ENCODE results near the gene PIAS1. TPM values are rescaled to one million over a fixed set of nuclear protein-coding genes. Genes with fewer than 3 reads are reported as not detected.
A peak's percentile ranks its signal among the peaks of the same experiment; 100 is the strongest.

Gene PIAS1
- total and polyA plus RNA-seq, 2 donors (not counting 1 experiment from before 2014, with no cell fraction given): 28.8 to 87.3 TPM

GRCh38 chr15:68113273-68113672 lies 59.2 kb downstream of the PIAS1 start:
- ChIA-PET POLR2A (no interaction called here), CTCF (interaction anchor here (1.1 kb wide), 1 partner anchor 1022 kb away, joined by 4 read pairs; no protein-coding TSS in a partner anchor)
- Histone ChIP-seq H3K4me2 (replicated peaks; ENCODE audit: low read depth, low read length, poor library complexity, severe bottlenecking) (peak overlapping the region; percentile 50), H3K79me2 (ENCODE audit: control insufficient read depth, insufficient read depth, low read length) (peaks cover 96% of the 10 kb centered on the region), H4K20me1 (ENCODE audit: control insufficient read depth, insufficient read depth, low read length, poor library complexity, severe bottlenecking) (peaks cover 65% of the 10 kb centered on the region), H3K27ac (ENCODE audit: low read length in 2 of 2) (peak overlapping the region in 1 of 2 donors; percentile 47), H3K27me3 (replicated peaks in 1 of 4; ENCODE audit: control extremely low read depth in 1 of 4, control insufficient read depth in 3 of 4, insufficient read depth in 4 of 4, low read length in 3 of 4) (no peaks in the 10 kb centered on the region), H2AFZ (ENCODE audit: insufficient read depth, low read depth, low read length, poor library complexity, severe bottlenecking) (no peak overlapping the region), H3K9ac (ENCODE audit: low read length) (no peak overlapping the region), H3K9me3 (ENCODE audit: control extremely low read depth in 1 of 3, control insufficient read depth in 2 of 3, insufficient read depth in 1 of 3, low read length in 2 of 3) (no peaks in the 10 kb centered on the region), H3K36me3 (replicated peaks in 1 of 2; ENCODE audit: control extremely low read depth in 1 of 2, control insufficient read depth in 1 of 2, extremely low read depth in 1 of 2, insufficient read depth in 2 of 2, low read length in 1 of 2) (peaks cover 0 to 3% of the 10 kb centered on the region in 2 experiments), H3K4me3 (ENCODE audit: control extremely low read depth in 1 of 5, extremely low read depth in 1 of 5, insufficient read depth in 1 of 5, low read depth in 2 of 5, low read length in 4 of 5) (no peak overlapping the region), H3K4me1 (ENCODE audit: control insufficient read depth in 2 of 2, insufficient read depth in 2 of 2, low read length in 2 of 2) (peaks cover 0 to 37% of the 10 kb centered on the region in 2 donors)
- H3K4me1 Mint-ChIP-seq: peaks cover 71% of the 10 kb centered on the region
- H3K9me3 Mint-ChIP-seq (ENCODE audit: insufficient read depth): no peaks in the 10 kb centered on the region
- intact Hi-C loops (cut with micrococcal nuclease): no loop called here
- no peak for TF ChIP-seq EZH2 (IDR thresholded peaks at IDR 0.05; ENCODE audit: borderline replicate concordance, insufficient read depth, low read depth, low read length, poor library complexity, severe bottlenecking)
- no peak for TF ChIP-seq CTCF (IDR thresholded peaks at IDR 0.05)
- H3K27me3 Mint-ChIP-seq: no peaks in the 10 kb centered on the region
- peak overlapping the region; percentile 52 for H3K4me3 Mint-ChIP-seq
- no peak for DNase-seq
- no peak for ATAC-seq (ENCODE audit: low read depth)
- H3K27ac Mint-ChIP-seq: no peak overlapping the region

- H2AFZ ChIP-seq (ENCODE audit: insufficient read depth, low read depth, low read length, poor library complexity, severe bottlenecking): no peak overlapping the region
- Mint-ChIP-seq H3K4me3 (peak overlapping the region; percentile 52), H3K9me3 (ENCODE audit: insufficient read depth) (no peaks in the 10 kb centered on the region), H3K27ac (no peak overlapping the region), H3K27me3 (no peaks in the 10 kb centered on the region), H3K4me1 (peaks cover 71% of the 10 kb centered on the region)
- H3K36me3 ChIP-seq (replicated peaks in 1 of 2; ENCODE audit: control extremely low read depth in 1 of 2, control insufficient read depth in 1 of 2, extremely low read depth in 1 of 2, insufficient read depth in 2 of 2, low read length in 1 of 2): peaks cover 0 to 3% of the 10 kb centered on the region in 2 experiments
- ATAC-seq (ENCODE audit: low read depth): no peak
- H3K4me2 ChIP-seq (replicated peaks; ENCODE audit: low read depth, low read length, poor library complexity, severe bottlenecking): peak overlapping the region; percentile 50
- WGBS (ENCODE audit: insufficient coverage): no CpG with 5 or more reads among the region's 1 CpG
- intact Hi-C loops (cut with micrococcal nuclease): no loop called here
- ChIA-PET CTCF (interaction anchor here (1.1 kb wide), 1 partner anchor 1022 kb away, joined by 4 read pairs; no protein-coding TSS in a partner anchor), POLR2A (no interaction called here)
- H4K20me1 ChIP-seq (ENCODE audit: control insufficient read depth, insufficient read depth, low read length, poor library complexity, severe bottlenecking): peaks cover 60% of the 10 kb centered on the region
- H3K4me3 ChIP-seq (ENCODE audit: control extremely low read depth in 1 of 5, extremely low read depth in 1 of 5, insufficient read depth in 1 of 5, low read depth in 2 of 5, low read length in 4 of 5): no peak overlapping the region
- TF ChIP-seq CTCF (IDR thresholded peaks at IDR 0.05) (no peak), EZH2 (IDR thresholded peaks at IDR 0.05; ENCODE audit: borderline replicate concordance, insufficient read depth, low read depth, low read length, poor library complexity, severe bottlenecking) (no peak)
- peaks cover 0 to 37% of the 10 kb centered on the region in 2 donors for H3K4me1 ChIP-seq (ENCODE audit: control insufficient read depth in 2 of 2, insufficient read depth in 2 of 2, low read length in 2 of 2)
- H3K27ac ChIP-seq (ENCODE audit: low read length in 2 of 2): peak overlapping the region in 1 of 2 donors; percentile 47
- DNase-seq: no peak
- peaks cover 96% of the 10 kb centered on the region for H3K79me2 ChIP-seq (ENCODE audit: control insufficient read depth, insufficient read depth, low read length)
- no peaks in the 10 kb centered on the region for H3K9me3 ChIP-seq (ENCODE audit: control extremely low read depth in 1 of 3, control insufficient read depth in 2 of 3, insufficient read depth in 1 of 3, low read length in 2 of 3)
- H3K9ac ChIP-seq (ENCODE audit: low read length): peak overlapping the region; percentile 29
- H3K27me3 ChIP-seq (replicated peaks in 1 of 4; ENCODE audit: control extremely low read depth in 1 of 4, control insufficient read depth in 3 of 4, insufficient read depth in 4 of 4, low read length in 3 of 4): no peaks in the 10 kb centered on the region
Measured at GRCh38 chr15:68113751-68114150, 59.6 kb downstream of the PIAS1 start.
